HG03575 (cell line): ENCODE results near the gene EIF2B2.
"Not testable (repeated sequence)": the region's sequence is repeated elsewhere in the genome, so short reads cannot be mapped to it uniquely, and the experiment has no call there.

Experiments
- ATAC-seq: cut with Tn5 transposase; IDR thresholded peaks from one replicate; pipeline ENCODE4 v1.9.1; 2021; ENCODE audit not compliant: unreplicated experiment, insufficient number of reproducible peaks, low FRiP score; ENCODE audit errors: extremely low read depth

Gene EIF2B2

DNA sequence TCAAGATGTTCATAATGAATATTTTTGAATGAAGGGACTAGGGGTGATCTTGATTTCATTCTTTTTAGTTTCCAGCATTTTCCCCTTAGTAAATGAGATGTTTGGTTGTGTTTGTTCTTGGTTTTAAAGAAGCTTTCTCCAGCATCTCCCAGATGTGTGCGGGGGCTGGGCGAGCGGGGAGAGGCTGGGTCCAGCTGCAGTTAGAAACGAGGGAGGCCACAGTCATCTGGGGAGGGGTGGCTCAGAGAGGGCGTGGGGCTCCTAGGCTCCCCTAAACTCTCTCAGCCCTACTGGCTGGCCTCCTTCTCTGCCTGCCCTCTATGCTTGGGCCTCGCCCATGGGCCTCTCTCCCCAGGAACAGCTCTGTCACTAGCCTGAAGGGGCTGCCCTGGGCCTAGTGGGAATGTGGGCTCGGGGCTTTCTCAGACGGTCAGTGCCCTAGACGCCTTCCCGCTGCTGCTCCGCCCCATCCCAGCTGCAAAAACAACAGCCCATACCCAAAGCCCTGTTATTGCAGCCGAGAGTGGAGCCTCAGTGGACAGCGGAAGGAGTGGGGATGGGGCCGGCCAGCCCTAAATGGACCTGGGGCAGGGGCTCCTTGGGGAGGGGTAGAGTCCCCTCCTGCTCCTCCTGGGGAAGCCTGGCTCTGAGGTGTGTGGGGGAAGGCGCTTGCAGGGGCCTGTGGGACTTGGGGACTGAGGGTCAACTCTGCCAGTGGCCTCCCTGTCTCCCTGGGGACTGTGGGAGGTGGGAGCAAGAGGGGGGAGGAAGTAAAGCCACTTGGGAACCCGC lies 18.3 kb upstream of the EIF2B2 start:
- no peak for ATAC-seq

DNA sequence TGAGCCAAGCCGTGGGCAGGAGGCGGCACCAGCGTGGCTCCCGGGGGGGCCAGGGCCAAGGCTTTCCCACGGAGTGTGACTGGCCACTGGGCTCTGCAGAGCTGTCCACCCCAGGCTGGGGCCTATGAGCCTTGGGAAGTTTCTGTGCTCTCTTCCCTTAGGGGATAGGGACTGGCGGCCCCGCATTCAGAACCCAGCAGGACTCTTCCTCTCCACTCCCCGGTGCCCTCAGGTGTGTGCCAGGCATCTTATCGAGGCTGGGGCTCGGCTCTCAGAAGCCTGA lies 17.8 kb upstream of the EIF2B2 start:
- ATAC-seq = no peak

DNA sequence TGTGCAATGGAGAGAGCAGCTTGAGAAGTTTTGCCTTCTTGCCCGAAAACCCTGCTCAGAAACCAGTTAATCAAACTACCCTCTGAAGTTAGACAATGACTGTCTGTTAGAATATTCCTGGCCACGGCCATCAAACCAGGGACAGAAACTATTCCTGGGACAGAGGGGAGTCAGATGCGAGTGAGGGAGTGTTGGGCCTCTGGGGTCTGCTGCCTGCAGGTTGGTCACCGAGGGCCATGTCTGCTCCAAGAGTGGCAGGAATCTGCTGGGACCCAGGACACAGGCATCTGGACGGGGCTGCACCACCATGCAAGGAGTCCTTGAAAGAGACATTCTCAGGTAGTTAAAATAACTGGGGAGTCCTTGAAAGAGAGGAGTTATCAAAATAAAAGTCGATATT lies 16.9 kb upstream of the EIF2B2 start:
- no peak for ATAC-seq

DNA sequence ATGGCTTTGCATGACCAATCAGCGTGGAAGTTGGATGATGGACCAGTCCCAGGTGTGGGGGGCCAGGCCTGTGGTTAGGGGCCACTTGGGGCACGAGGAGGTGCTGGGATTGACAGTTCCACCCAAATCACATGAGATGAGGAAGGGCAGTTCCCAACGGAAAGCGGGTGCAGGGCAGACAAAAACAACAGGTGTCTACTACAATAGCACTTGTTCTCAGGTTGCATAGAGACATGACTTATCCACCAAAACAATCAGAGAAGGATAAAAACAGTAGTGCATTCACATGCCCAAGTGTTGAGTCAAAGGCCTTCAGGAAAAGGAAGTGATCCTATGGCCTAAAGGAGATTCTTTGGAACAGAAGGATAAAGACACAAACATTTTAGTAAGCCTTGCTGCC lies 14.6 kb upstream of the EIF2B2 start:
- ATAC-seq = no peak

DNA sequence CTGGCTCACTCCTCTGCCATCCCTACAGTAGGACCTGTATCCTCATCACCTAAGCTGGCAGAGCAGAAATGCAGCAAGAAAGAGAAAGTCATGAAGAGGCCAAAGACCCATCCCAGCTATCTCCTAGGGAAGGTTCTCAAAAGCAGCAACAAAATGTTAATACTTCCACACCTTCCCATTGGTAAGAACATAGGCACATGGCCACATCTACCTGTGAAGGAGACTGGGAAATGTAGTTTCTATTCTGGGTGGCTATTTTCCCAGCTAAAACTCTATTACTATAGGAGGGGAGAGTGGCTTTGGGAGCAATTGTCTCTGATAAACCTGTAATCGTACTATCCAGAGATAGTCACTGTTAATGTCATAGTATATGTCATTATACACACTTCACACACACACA lies 13.7 kb upstream of the EIF2B2 start:
- no peak for ATAC-seq

DNA sequence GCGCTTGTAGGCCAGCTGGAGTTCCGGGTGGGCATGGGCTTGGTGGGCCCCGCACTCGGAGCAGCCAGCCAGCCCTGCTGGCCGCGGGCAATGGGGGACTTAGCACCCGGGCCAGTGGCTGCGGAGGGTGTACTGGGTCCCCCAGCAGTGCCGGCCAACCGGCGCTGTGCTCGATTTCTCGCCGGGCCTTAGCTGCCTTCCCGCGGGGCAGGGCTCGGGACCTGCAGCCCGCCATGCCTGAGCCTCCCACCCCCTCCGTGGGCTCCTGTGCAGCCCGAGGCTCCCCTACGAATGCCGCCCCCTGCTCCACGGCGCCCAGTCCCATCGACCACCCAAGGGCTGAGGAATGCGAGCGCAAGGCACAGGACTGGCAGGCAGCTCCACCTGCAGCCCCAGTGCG lies 8.5 kb upstream of the EIF2B2 start:
- ATAC-seq = not testable (repeated sequence)

DNA sequence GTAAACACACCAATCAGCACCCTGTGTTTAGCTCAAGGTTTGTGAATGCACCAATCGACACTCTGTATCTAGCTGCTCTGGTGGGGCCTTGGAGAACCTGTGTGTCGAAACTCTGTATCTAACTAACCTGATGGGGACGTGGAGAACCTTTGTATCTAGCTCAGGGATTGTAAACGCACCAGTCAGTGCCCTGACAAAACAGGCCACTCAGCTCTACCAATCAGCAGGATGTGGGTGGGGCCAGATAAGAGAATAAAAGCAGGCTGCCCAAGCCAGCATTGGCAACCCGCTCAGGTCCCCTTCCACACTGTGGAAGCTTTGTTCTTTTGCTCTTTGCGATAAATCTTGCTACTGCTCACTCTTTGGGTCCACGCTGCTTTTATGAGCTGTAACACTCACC lies 6.9 kb upstream of the EIF2B2 start:
- ATAC-seq = not testable (repeated sequence)

DNA sequence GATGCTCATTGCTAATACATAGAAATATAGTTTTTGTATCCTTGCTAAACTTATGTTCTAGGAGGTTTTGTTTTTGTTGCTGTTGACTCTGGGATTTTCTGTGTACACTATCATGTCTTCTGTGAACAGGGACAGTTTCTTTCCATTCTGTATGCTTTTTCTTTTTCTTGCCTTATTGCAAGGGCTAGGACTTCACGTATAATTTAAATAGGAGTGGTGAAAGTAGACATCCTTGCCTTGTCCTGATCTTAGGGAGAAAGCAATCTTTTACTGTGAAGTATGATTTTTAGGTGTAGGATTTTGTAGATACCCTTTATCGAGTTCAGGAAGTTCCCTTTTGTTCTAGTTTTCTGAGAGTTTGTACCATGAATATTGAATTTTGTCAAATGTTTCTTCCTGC lies 1.5 kb upstream of the EIF2B2 start:
- no peak for ATAC-seq

DNA sequence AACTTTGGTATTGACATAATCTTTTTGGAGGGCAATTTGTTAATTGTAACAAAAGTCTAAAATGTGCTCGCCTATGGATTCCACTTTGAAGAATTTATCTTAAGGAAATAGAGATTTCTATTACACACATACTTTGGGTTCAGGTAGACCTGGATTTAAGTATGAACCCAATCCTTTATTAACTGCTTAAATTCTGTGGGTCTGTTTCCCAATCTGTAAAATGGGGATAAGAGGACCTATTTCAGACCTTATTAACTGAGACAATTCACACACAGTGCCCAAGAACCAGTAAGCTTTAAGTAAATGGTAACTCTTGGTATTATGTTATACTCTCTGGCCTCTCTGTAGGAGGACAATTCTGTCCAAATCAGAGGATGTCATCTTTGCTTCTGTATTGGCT lies 822 bp upstream of the EIF2B2 start:
- ATAC-seq = no peak

DNA sequence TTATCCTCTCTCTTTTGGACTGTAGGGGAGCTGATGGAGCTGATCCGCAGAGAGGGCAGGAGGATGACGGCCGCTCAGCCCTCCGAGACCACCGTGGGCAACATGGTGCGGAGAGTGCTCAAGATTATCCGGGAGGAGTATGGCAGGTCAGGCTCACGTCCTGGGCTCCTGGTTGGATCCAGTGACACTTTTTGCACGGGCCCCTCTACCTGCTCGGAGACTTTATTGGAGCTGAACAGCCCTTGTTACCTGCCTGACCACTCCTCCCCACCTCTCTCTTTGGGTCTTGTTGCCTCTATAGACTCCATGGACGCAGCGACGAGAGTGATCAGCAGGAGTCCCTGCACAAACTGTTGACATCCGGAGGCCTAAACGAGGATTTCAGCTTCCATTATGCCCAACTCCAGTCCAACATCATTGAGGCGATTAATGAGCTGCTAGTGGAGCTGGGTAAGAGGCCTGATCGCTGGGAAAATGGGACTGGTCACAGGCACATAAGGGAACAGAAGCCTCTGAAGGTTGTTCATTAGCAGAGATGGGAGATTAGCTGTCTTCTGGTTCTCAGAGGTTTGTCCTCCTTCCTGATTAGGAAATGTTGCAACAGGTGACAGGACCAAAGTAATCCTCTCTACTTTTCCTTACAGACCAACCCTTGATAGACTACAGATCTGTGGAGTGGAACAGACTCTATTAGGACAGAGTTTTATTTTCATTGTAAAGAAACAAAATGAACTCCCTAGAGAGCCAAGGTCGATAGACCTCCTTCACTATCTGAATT lies 718 bp downstream of the EIF2B2 start:
- ATAC-seq = no peak

DNA sequence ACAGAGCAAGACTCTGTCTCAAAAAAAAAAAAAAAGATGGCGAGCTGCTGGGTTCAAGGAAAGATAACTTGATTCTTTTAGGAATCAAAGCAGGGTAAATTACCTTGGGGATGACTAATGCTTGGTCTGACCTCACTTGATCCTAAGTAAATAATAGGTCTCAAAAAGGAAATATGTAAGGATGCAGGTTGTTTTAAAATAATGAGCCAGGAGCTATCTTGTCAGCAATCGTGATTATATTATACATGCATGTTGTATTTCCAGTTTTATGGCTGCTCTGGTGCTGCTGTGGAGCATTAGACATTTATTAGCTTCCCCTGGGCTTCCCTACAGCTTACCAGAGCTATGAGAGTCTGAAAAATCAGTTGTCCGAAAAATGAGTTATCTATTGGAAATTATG lies 2.6 kb downstream of the EIF2B2 start:
- no peak for ATAC-seq

DNA sequence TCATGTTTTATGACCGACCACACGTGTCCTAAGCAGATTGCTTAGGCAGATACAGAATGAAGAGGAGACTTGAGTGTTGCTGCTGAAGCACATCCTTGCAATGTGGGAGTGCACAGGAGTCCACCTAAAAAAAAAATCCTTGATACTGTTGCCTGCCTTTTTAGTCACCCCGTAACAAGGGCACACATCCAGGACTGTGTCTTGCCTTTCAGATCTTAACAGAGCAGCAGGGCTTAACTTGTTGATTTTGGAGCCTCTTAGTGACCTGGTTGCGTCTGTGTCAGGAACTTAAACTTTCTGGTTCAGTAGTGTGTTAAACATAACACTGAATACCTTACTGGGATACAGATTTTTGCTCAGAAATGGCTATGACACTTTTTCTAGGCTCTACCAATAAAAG lies 6.5 kb downstream of the EIF2B2 start:
- no peak for ATAC-seq

DNA sequence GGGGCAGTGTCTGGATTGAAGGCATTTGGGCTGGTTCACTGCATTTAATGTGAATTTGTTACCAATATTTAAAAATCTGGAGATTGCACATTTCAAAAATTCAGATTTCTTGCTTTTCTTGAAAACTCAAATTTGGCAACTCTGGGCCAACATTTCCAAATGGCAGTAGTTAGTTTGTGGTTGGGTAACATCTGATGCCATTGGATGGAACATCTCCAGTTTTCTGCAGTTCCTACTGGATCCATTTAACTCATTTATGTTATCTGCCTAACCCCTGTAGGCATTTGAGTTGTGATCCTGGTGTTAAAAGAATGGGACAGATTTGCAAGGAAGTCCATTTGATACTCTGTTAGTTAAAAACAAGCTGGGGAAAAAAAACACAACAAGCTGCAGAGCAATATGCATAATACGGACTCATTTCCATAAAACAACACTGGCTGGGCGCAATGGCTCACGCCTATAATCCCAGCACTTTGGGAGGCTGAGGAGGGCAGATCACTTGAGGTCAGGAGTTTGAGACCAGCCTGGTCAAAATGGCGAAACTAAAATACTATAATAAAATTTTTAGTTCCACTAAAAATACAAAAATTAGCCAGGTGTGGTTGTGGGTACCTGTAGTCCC lies 7.9 kb downstream of the EIF2B2 start:
- ATAC-seq = no peak

DNA sequence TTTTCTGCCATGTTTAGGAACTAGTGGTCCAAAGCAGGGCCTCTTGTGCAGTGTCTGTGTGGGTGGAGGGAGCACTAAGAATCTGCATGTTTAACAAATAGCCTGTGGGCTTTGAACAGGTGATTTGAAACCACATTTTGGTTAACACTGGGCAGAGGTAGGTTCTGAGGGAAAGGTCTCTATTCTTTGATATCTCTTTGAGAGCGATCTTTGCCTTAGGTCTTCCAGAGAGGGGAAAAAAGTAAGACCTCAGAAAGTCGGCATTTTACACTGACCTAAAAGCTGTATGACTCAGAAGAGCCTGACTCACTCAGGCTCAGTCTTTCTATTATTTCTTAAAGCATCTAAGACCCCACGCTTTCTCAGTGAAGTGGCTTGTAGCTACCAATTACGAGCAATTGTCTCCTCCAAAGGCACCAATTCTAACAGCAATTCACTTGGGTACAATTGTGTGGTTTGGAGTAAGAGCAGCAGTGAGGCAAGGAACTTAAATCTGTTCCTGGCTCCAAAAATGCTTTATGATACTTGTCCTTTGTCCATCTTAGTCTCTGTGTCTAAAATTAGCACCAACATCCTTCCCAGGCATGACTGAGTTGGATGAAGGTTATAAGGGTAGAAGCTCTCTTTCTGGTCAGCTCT lies 8.8 kb downstream of the EIF2B2 start:
- no peak for ATAC-seq

DNA sequence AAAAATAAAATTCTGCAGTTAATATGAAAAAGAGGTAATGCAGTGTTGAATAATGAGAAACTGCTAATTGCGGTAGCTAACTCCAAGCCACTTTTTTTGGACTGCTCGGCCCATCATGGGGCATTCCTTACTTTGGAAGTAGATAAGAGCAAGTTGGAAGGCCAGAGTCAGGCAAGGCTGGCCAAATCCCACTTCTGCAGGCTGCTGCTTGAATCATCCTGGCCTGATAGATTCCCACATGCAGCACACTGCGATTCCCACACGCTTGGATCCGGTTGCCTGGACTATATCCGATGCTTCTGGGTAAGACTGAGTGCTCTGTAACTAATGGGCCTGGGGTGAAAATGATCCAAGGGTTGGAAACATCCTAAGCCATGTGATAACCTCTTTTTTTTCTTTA lies 10.6 kb downstream of the EIF2B2 start:
- no peak for ATAC-seq

DNA sequence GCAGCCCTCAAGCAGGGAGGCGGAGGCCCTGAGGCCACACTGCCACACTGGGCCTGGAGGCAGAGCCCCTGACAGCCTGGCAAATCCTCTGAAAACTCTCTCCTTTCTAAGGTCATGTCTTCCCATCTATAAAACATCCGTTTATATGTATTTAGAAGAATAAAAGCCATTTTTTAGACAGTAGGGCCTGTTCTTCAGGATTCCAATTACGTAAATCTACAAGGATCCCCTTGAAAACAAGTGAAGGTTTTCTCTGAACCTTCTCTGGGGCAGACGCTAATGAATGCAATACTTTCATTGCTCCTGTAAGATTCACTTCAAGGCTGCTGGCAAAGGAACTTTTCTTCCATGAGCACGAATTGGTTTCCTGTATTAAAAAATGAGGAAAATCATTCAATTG lies 12.8 kb downstream of the EIF2B2 start:
- no peak for ATAC-seq

DNA sequence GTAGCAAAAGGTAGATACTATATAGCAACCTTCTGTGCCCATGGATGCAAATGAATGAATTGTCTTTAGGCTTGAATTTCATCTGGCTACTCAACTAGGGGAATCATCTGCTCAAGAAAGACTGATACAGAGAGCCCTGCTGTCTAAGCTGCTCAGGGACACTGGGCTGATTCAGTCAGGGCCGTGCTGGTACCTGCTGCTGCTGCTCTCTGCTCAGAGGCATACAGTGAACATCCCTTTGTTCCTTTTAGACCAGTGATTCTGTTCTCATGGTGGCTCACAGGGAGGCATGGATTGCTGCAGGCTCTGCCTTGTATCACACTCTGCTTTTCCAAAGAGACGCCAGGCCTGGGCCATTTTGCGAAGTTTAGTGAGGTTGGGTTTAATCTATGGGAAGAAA lies 14.1 kb downstream of the EIF2B2 start:
- ATAC-seq = no peak

DNA sequence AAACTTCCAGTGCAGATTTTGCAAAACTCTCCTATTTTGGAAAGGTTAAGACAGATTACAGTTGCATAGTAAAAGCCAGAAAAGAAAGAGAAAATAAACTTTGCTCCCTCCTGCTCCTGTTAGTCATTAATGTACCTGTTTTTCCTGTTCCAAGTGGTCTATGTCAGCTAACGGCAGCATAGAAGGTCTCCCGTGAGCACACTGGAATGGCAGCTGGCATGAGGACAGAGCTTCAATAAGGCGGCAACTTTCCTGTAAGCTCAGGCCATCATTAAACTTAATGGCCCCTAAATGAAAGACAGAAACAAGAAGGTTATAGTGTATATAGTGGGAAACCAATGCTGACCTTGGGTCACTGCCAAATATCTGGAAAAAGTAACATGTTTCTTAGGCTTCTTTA lies 16.0 kb downstream of the EIF2B2 start:
- no peak for ATAC-seq

DNA sequence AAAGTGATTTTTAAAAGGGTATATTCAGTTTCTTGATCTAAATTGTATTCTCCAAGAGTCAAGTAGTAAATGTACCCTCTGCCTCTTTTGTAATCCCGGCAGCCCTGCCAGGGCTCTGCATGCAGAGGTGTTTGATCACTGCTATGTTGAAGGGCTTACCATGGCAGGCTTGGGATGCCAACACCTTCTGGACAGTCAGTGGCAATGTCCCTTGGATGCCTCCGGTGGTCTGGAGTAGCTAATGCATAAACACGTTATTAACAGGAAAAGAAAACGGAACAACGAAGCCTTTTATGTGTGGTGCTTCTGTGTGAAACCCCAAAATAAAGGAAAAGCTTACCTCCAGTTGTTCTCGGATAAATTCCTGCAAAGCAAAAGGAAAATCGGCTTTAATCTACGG lies 19.9 kb downstream of the EIF2B2 start:
- ATAC-seq = no peak

DNA sequence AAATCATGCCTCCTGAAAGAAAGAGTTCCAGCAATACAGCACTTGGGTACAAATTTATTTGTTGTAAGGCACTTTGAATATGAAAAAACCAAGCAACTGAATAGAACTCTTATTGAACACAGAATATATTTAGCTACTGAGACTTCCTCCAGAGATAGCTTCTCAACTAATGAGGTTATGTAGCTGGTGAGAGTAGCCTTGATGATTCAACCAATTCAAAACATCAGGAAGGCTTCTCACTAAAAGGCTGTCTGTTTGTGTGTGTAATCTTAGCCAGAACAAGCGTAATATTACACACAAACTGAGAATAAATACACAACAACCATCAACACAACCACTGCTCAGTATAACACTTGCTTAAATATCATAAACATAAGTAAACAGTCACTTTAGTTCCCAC lies 20.4 kb downstream of the EIF2B2 start:
- no peak for ATAC-seq
